LNCAP (cell line): ENCODE results near the gene RAPGEF4.

ENCODE experiments used
- CTCF ChIP-seq: fragments of 450-650 bp; IDR thresholded peaks from 2 replicates; pipeline ENCODE4 v1.5.1; 2017; ENCODE audit warnings: mild to moderate bottlenecking

Gene RAPGEF4

GRCh38 chr2:173079973-173080860 lies 344.6 kb downstream of the RAPGEF4 start:
- TF ChIP-seq CTCF = no peak

- no peak for TF ChIP-seq CTCF
Observed at GRCh38 chr2:173086518-173087213, 351.0 kb downstream of the RAPGEF4 start.

GRCh38 chr2:173087214-173087581 lies 351.6 kb downstream of the RAPGEF4 start:
- TF ChIP-seq CTCF = no peak

- TF ChIP-seq CTCF = no peak
Observed at GRCh38 chr2:173087793-173088496, 352.3 kb downstream of the RAPGEF4 start.

GRCh38 chr2:173090276-173090877 lies 354.7 kb downstream of the RAPGEF4 start:
- no peak for TF ChIP-seq CTCF

- no peak for TF ChIP-seq CTCF
Observed at GRCh38 chr2:173090973-173091660, 355.5 kb downstream of the RAPGEF4 start.

GRCh38 chr2:173091910-173092309 lies 356.3 kb downstream of the RAPGEF4 start:
- no peak for TF ChIP-seq CTCF
